ENCODE results near the gene CXXC5.

Gene CXXC5

DNA sequence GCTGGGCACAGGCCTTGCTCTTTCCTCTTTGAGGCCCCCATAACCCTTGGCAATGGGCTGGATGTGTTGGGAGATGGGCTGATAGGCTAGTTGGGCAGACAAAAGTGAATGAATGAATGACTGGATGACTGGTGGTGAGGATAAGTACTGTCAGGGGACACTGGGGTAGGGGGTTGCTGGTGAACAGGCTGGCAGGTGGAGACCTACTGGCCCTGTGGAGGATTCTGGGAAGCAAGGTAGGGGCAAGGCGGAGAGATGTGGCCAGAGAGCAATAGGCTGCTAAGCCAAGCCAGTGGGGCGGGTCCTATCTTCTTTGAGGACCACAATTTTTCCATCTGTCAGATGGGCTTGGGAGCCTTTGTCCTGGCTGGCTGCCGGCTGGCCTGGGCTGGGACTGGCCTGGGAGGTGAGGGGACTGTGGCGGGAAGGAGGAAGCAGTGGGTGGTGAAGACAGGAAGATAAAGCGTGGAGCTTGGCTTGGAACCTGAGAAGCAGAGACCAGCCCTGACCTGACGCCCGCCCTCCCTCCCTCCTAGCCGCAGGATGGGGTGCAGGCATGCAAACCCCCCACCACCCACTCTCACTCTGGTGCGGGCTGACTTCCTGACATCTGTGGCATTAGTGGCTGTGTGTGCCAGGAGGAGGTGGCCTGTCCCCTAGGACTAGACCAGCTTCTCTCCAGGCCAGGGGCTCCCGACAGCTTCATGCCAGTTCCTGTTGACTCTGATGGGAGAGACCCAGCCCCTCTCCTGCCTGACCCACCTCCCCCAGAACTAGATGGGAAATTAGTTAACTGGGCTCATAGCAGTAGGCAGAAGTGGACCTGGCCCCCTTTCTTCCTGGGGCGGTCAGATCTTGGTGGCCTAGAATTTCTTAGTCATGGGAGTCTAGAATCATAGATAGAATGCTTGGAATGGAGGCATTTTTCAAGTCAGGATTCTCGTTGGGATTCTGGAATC, 9.5 kb downstream of the CXXC5 start:
- TF ChIP-seq, protein P1, sequence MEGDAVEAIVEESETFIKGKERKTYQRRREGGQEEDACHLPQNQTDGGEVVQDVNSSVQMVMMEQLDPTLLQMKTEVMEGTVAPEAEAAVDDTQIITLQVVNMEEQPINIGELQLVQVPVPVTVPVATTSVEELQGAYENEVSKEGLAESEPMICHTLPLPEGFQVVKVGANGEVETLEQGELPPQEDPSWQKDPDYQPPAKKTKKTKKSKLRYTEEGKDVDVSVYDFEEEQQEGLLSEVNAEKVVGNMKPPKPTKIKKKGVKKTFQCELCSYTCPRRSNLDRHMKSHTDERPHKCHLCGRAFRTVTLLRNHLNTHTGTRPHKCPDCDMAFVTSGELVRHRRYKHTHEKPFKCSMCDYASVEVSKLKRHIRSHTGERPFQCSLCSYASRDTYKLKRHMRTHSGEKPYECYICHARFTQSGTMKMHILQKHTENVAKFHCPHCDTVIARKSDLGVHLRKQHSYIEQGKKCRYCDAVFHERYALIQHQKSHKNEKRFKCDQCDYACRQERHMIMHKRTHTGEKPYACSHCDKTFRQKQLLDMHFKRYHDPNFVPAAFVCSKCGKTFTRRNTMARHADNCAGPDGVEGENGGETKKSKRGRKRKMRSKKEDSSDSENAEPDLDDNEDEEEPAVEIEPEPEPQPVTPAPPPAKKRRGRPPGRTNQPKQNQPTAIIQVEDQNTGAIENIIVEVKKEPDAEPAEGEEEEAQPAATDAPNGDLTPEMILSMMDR (IDR thresholded peaks at IDR 0.05; ENCODE audit: insufficient read depth, low read depth, low read length, missing control alignments): no peak
- no peak for DNase-seq (ENCODE audit: low read depth)
- no peak overlapping the region for H3K4me3 ChIP-seq (ENCODE audit: low read length)

DNA sequence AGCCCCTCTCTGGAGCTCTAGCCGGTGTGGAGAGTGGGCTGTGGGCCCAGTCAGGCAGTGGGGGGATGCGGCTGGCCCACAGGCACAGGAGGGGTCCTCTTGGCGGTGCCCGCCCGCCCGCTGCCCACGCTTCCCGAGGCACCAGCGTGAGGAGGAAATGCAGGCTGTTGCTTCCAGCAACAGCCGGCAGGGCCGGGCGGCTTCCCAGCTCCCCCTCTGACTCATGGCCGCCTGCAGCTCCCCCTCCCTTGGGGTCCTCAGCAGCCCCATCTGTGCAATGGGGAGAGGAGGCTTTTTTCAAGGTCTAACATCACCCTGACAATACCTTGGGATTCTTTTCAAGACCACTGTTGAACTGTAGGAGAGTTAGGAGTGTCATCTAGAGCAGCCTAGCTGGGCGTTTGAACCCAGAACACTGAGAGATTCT, 10.4 kb downstream of the CXXC5 start:
- H3K4me3 ChIP-seq (ENCODE audit: low read length): no peak overlapping the region
- peak; percentile 28 for DNase-seq (ENCODE audit: low read depth)
- TF ChIP-seq, protein P1 (IDR thresholded peaks at IDR 0.05; ENCODE audit: insufficient read depth, low read depth, low read length, missing control alignments): no peak

DNA sequence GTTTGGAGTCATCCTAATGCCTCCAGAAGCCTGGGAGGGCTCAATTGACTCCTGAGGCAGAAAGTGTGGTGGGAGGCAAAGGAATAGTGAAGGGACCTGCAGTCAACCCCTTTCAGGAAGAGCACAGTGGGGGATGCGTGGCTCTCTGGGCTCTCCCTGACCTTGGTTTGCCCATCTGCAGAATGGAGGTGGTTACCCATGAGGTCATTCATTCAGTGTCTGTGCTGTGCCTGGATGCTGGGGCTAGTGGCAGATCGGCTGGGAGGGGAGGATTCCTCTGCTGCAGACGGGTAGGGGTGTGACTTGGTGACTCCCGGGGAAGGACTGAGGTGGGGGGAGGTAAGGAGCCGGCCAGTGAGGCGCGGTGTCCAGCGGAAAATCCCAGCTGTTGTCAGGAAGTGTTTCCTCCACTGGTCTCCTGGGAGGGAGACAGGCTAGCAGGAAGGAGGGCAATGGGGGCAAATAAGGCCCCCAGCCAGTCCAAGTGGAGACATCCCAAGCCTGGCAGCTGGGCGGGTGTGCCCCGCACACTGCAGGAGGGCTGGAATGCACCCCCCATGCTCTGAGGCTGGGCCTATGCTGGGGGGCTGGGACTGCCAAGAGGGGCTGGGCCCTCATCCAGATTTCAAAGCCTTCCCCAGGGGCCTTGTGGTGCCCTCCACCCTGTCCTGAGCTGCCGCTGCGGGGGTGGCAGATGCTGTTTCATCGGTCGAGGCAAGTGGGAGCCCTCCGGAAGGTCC, 10.9 kb downstream of the CXXC5 start:
- H3K4me3 ChIP-seq (ENCODE audit: low read length): no peak overlapping the region
- peak; percentile 30 for DNase-seq (ENCODE audit: low read depth)
- TF ChIP-seq, protein P1 (IDR thresholded peaks at IDR 0.05; ENCODE audit: insufficient read depth, low read depth, low read length, missing control alignments): no peak

DNA sequence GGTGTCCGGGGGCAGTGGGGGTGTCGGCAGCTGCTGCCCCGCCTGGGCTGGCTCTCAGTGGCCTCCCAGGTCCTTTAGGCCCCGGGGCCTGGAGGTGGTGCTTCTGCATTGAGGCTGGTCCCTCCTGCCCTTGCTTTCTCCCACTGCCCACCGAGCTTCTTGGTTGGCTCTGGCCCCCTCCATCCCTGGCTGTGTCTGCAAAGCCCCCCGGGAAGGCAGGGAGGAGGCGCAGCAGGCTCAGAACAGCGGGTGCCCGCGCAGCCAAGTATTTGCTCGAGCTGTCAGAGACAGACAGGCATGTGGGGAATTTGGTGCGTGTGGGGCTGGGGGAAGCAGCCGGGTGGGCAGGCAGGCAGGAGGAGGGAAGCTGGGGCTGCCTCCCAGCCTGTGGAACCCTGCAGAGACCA, 11.5 kb downstream of the CXXC5 start:
- no peak overlapping the region for H3K4me3 ChIP-seq (ENCODE audit: low read length)
- TF ChIP-seq, protein P1 (IDR thresholded peaks at IDR 0.05; ENCODE audit: insufficient read depth, low read depth, low read length, missing control alignments): no peak
- no peak for DNase-seq (ENCODE audit: low read depth)

DNA sequence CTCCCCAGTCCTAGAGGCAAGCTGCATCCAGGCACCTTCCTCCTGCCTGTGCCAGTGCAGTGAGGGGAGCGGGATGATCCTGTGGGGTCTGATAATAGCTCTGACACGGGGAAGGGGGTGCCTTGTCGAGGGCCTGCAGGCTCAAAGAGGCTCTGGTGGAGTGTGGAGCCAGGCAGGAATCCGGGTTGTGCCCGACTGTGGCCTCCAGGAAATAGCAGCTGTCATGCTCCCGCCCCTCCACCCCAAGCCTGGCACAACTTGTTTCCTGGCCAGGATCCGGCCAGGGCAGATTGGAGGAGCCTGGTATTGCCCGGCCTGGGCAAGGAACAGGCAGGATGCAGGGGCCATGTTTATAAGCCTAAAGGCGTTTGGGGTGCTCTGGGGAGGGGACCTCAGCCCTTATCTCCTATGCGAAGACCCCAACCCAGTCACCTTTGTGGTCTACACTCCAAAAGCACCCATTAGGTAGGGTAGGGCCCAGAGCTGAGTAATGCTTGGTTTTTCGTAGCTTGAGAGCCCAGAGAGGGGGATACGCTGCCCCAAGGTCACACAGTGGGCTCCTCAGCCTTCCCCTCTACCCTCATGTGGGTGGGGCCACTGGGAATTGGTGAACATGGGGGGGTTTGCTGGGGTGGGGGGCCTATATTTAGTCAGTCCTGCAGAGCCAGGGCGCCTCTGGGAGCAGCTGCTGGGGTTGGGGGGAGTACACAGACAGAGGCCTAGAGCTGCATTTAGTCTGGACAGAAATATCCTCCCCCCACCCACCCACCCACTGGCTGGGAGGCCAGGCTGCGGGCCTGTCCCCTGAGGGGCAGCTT, 12.2 kb downstream of the CXXC5 start:
- peak; percentile 73 for DNase-seq (ENCODE audit: low read depth)
- H3K4me3 ChIP-seq (ENCODE audit: low read length): no peak overlapping the region
- TF ChIP-seq, protein P1 (IDR thresholded peaks at IDR 0.05; ENCODE audit: insufficient read depth, low read depth, low read length, missing control alignments): no peak

All from epithelial cell of esophagus (primary cell).